GM12872 (cell line): Measurements from ENCODE around the gene COTL1.

Experiments
- CTCF ChIP-seq: IDR thresholded peaks from 3 replicates; pipeline ENCODE4 v1.5.1; 2011; ENCODE audit warnings: low read depth, mild to moderate bottlenecking, low read length, moderate library complexity; ENCODE audit not compliant: insufficient read depth

COTL1 gene

GRCh38 chr16:84592718-84593117, 25.2 kb downstream of the COTL1 start:
- TF ChIP-seq CTCF, result no peak

- no peak for TF ChIP-seq CTCF
Measured at GRCh38 chr16:84589975-84590719, 27.7 kb downstream of the COTL1 start.

- no peak for TF ChIP-seq CTCF
Measured at GRCh38 chr16:84588991-84589390, 28.9 kb downstream of the COTL1 start.

GRCh38 chr16:84585886-84586285, 32.0 kb downstream of the COTL1 start:
- no peak for TF ChIP-seq CTCF

- no peak for TF ChIP-seq CTCF
Measured at GRCh38 chr16:84585467-84585866, 32.4 kb downstream of the COTL1 start.

- TF ChIP-seq CTCF, result no peak
Measured at GRCh38 chr16:84584678-84585077, 33.2 kb downstream of the COTL1 start.

GRCh38 chr16:84583995-84584394, 33.9 kb downstream of the COTL1 start:
- TF ChIP-seq CTCF, result no peak
